ENCODE measurements around the gene BORCS8. TPM values are rescaled to one million over a fixed set of nuclear protein-coding genes. Genes with fewer than 3 reads are reported as not detected.
A peak's percentile ranks its signal among the peaks of the same experiment; 100 is the strongest.

The BORCS8 gene
- total and polyA plus RNA-seq, 2 donors, result 12.5 to 23.8 TPM

GRCh38 chr19:19162495-19162894 is 29.5 kb downstream of the BORCS8 start:
- 99% methylated on average over 7 of the region's 7 CpGs for WGBS
- Histone ChIP-seq H3K27me3 (ENCODE audit: control insufficient read depth in 2 of 2, insufficient read depth in 1 of 2, low read length in 1 of 2) (no peaks in the 10 kb centered on the region), H3K4me3 (ENCODE audit: low read length in 2 of 2) (no peak overlapping the region)

GRCh38 chr19:19160461-19161035 is 31.4 kb downstream of the BORCS8 start:
- 26% methylated on average over 26 of the region's 26 CpGs for WGBS
- no peak overlapping the region for H3K27ac ChIP-seq (ENCODE audit: low read depth in 1 of 2, low read length in 1 of 2)
- peak in 1 of 9 donors; percentile 34 for DNase-seq (ENCODE audit: low read depth in 6 of 9, low spot score in 9 of 9)
- no peaks in the 10 kb centered on the region for H3K27me3 ChIP-seq (ENCODE audit: control insufficient read depth in 2 of 2, insufficient read depth in 1 of 2, low read length in 1 of 2)
- H3K36me3 ChIP-seq (ENCODE audit: control insufficient read depth in 2 of 2, insufficient read depth in 2 of 2, low read length in 1 of 2), result peaks cover 0 to 5% of the 10 kb centered on the region in 2 donors
- H3K4me3 ChIP-seq (ENCODE audit: low read length in 2 of 2), result no peak overlapping the region
- H3K4me1 ChIP-seq (ENCODE audit: control insufficient read depth in 2 of 2, insufficient read depth in 2 of 2, low read length in 2 of 2), result peaks cover 4 to 16% of the 10 kb centered on the region in 2 donors
- peaks cover 1 to 13% of the 10 kb centered on the region in 2 donors for H3K9me3 ChIP-seq (ENCODE audit: control insufficient read depth in 2 of 2, insufficient read depth in 1 of 2, low read length in 1 of 2)

More at GRCh38 chr19:19162495-19162894, 29.5 kb downstream of the BORCS8 start:
- H3K9me3 ChIP-seq (ENCODE audit: control insufficient read depth in 2 of 2, insufficient read depth in 1 of 2, low read length in 1 of 2), result peaks cover 1 to 13% of the 10 kb centered on the region in 2 donors
- no peak overlapping the region for H3K27ac ChIP-seq (ENCODE audit: low read depth in 1 of 2, low read length in 1 of 2)
- DNase-seq (ENCODE audit: low read depth in 6 of 9, low spot score in 9 of 9), result no peak
- peaks cover 4 to 16% of the 10 kb centered on the region in 2 donors for H3K4me1 ChIP-seq (ENCODE audit: control insufficient read depth in 2 of 2, insufficient read depth in 2 of 2, low read length in 2 of 2)
- no peaks in the 10 kb centered on the region for H3K36me3 ChIP-seq (ENCODE audit: control insufficient read depth in 2 of 2, insufficient read depth in 2 of 2, low read length in 1 of 2)

- WGBS, result over 99% methylated on average over 4 of the region's 4 CpGs
- Histone ChIP-seq H3K27me3 (ENCODE audit: control insufficient read depth in 2 of 2, insufficient read depth in 1 of 2, low read length in 1 of 2) (no peaks in the 10 kb centered on the region), H3K27ac (ENCODE audit: low read depth in 1 of 2, low read length in 1 of 2) (no peak overlapping the region), H3K9me3 (ENCODE audit: control insufficient read depth in 2 of 2, insufficient read depth in 1 of 2, low read length in 1 of 2) (peaks cover 1 to 13% of the 10 kb centered on the region in 2 donors), H3K4me3 (ENCODE audit: low read length in 2 of 2) (no peak overlapping the region), H3K36me3 (ENCODE audit: control insufficient read depth in 2 of 2, insufficient read depth in 2 of 2, low read length in 1 of 2) (peaks cover 0 to 5% of the 10 kb centered on the region in 2 donors), H3K4me1 (ENCODE audit: control insufficient read depth in 2 of 2, insufficient read depth in 2 of 2, low read length in 2 of 2) (peaks cover 4 to 16% of the 10 kb centered on the region in 2 donors)
- no peak for DNase-seq (ENCODE audit: low read depth in 6 of 9, low spot score in 9 of 9)
Observed at GRCh38 chr19:19159534-19159933, 32.4 kb downstream of the BORCS8 start.

- no peak for DNase-seq (ENCODE audit: low read depth in 6 of 9, low spot score in 9 of 9)
- Histone ChIP-seq H3K27me3 (ENCODE audit: control insufficient read depth in 2 of 2, insufficient read depth in 1 of 2, low read length in 1 of 2) (no peaks in the 10 kb centered on the region), H3K27ac (ENCODE audit: low read depth in 1 of 2, low read length in 1 of 2) (no peak overlapping the region), H3K4me3 (ENCODE audit: low read length in 2 of 2) (no peak overlapping the region), H3K4me1 (ENCODE audit: control insufficient read depth in 2 of 2, insufficient read depth in 2 of 2, low read length in 2 of 2) (peaks cover 4 to 16% of the 10 kb centered on the region in 2 donors), H3K36me3 (ENCODE audit: control insufficient read depth in 2 of 2, insufficient read depth in 2 of 2, low read length in 1 of 2) (peaks cover 0 to 5% of the 10 kb centered on the region in 2 donors), H3K9me3 (ENCODE audit: control insufficient read depth in 2 of 2, insufficient read depth in 1 of 2, low read length in 1 of 2) (peaks cover 1 to 12% of the 10 kb centered on the region in 2 donors)
- WGBS, result 80% methylated on average over 6 of the region's 6 CpGs
Observed at GRCh38 chr19:19157808-19158207, 34.1 kb downstream of the BORCS8 start.

- Histone ChIP-seq H3K4me1 (ENCODE audit: control insufficient read depth in 2 of 2, insufficient read depth in 2 of 2, low read length in 2 of 2) (peaks cover 4 to 11% of the 10 kb centered on the region in 2 donors), H3K27ac (ENCODE audit: low read depth in 1 of 2, low read length in 1 of 2) (no peak overlapping the region), H3K9me3 (ENCODE audit: control insufficient read depth in 2 of 2, insufficient read depth in 1 of 2, low read length in 1 of 2) (no peaks in the 10 kb centered on the region), H3K36me3 (ENCODE audit: control insufficient read depth in 2 of 2, insufficient read depth in 2 of 2, low read length in 1 of 2) (peaks cover 0 to 5% of the 10 kb centered on the region in 2 donors), H3K4me3 (ENCODE audit: low read length in 2 of 2) (no peak overlapping the region), H3K27me3 (ENCODE audit: control insufficient read depth in 2 of 2, insufficient read depth in 1 of 2, low read length in 1 of 2) (no peaks in the 10 kb centered on the region)
- no peak for DNase-seq (ENCODE audit: low read depth in 6 of 9, low spot score in 9 of 9)
- 93% methylated on average over 10 of the region's 10 CpGs for WGBS
Observed at GRCh38 chr19:19155495-19156219, 36.3 kb downstream of the BORCS8 start.

- no peak overlapping the region for H3K27ac ChIP-seq (ENCODE audit: low read depth in 1 of 2, low read length in 1 of 2)
- H3K27me3 ChIP-seq (ENCODE audit: control insufficient read depth in 2 of 2, insufficient read depth in 1 of 2, low read length in 1 of 2), result no peaks in the 10 kb centered on the region
- WGBS, result 96% methylated on average over 6 of the region's 6 CpGs
- H3K4me3 ChIP-seq (ENCODE audit: low read length in 2 of 2), result no peak overlapping the region
- no peak for DNase-seq (ENCODE audit: low read depth in 6 of 9, low spot score in 9 of 9)
- no peaks in the 10 kb centered on the region for H3K9me3 ChIP-seq (ENCODE audit: control insufficient read depth in 2 of 2, insufficient read depth in 1 of 2, low read length in 1 of 2)
- peaks cover 0 to 5% of the 10 kb centered on the region in 2 donors for H3K36me3 ChIP-seq (ENCODE audit: control insufficient read depth in 2 of 2, insufficient read depth in 2 of 2, low read length in 1 of 2)
- H3K4me1 ChIP-seq (ENCODE audit: control insufficient read depth in 2 of 2, insufficient read depth in 2 of 2, low read length in 2 of 2), result peaks cover 0 to 4% of the 10 kb centered on the region in 2 donors
Observed at GRCh38 chr19:19154768-19155494, 37.0 kb downstream of the BORCS8 start.

GRCh38 chr19:19152668-19153384 is 39.1 kb downstream of the BORCS8 start:
- no peak overlapping the region for H3K4me3 ChIP-seq (ENCODE audit: low read length in 2 of 2)
- H3K36me3 ChIP-seq (ENCODE audit: control insufficient read depth in 2 of 2, insufficient read depth in 2 of 2, low read length in 1 of 2), result peaks cover 7 to 15% of the 10 kb centered on the region in 2 donors
- WGBS, result 92% methylated on average over 13 of the region's 13 CpGs
- H3K4me1 ChIP-seq (ENCODE audit: control insufficient read depth in 2 of 2, insufficient read depth in 2 of 2, low read length in 2 of 2), result no peaks in the 10 kb centered on the region
- no peaks in the 10 kb centered on the region for H3K9me3 ChIP-seq (ENCODE audit: control insufficient read depth in 2 of 2, insufficient read depth in 1 of 2, low read length in 1 of 2)
- no peak for DNase-seq (ENCODE audit: low read depth in 6 of 9, low spot score in 9 of 9)
- no peak overlapping the region for H3K27ac ChIP-seq (ENCODE audit: low read depth in 1 of 2, low read length in 1 of 2)
- no peaks in the 10 kb centered on the region for H3K27me3 ChIP-seq (ENCODE audit: control insufficient read depth in 2 of 2, insufficient read depth in 1 of 2, low read length in 1 of 2)

GRCh38 chr19:19151418-19151817 is 40.5 kb downstream of the BORCS8 start:
- H3K27me3 ChIP-seq (ENCODE audit: control insufficient read depth in 2 of 2, insufficient read depth in 1 of 2, low read length in 1 of 2), result no peaks in the 10 kb centered on the region
- 90% methylated on average over 11 of the region's 11 CpGs for WGBS
- no peak for DNase-seq (ENCODE audit: low read depth in 6 of 9, low spot score in 9 of 9)
- H3K36me3 ChIP-seq (ENCODE audit: control insufficient read depth in 2 of 2, insufficient read depth in 2 of 2, low read length in 1 of 2), result peaks cover 17% of the 10 kb centered on the region in 2 donors
- no peaks in the 10 kb centered on the region for H3K9me3 ChIP-seq (ENCODE audit: control insufficient read depth in 2 of 2, insufficient read depth in 1 of 2, low read length in 1 of 2)
- no peaks in the 10 kb centered on the region for H3K4me1 ChIP-seq (ENCODE audit: control insufficient read depth in 2 of 2, insufficient read depth in 2 of 2, low read length in 2 of 2)
- no peak overlapping the region for H3K27ac ChIP-seq (ENCODE audit: low read depth in 1 of 2, low read length in 1 of 2)
- no peak overlapping the region for H3K4me3 ChIP-seq (ENCODE audit: low read length in 2 of 2)
